Stimulated activated CD4-positive, alpha-beta T cell treated with anti-CD3 and anti-CD28 coated beads, Interleukin-12 subunit alpha, Interleukin-12 subunit beta, amount 100 ng/mL, for 24 hours (primary cell): Measurements from ENCODE around the gene KRTAP2-1.
"Not testable (repeated sequence)": the region's sequence is repeated elsewhere in the genome, so short reads cannot be mapped to it uniquely, and the experiment has no call there.

Experiments used
- DNase-seq, 2 experiments: peaks; one replicate each; pipeline ENCODE4 v3.0.0-alpha.2; 2020; ENCODE audit warnings: low read depth in 2 of 2

The KRTAP2-1 gene, protein sequence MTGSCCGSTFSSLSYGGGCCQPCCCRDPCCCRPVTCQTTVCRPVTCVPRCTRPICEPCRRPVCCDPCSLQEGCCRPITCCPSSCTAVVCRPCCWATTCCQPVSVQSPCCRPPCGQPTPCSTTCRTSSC

DNA sequence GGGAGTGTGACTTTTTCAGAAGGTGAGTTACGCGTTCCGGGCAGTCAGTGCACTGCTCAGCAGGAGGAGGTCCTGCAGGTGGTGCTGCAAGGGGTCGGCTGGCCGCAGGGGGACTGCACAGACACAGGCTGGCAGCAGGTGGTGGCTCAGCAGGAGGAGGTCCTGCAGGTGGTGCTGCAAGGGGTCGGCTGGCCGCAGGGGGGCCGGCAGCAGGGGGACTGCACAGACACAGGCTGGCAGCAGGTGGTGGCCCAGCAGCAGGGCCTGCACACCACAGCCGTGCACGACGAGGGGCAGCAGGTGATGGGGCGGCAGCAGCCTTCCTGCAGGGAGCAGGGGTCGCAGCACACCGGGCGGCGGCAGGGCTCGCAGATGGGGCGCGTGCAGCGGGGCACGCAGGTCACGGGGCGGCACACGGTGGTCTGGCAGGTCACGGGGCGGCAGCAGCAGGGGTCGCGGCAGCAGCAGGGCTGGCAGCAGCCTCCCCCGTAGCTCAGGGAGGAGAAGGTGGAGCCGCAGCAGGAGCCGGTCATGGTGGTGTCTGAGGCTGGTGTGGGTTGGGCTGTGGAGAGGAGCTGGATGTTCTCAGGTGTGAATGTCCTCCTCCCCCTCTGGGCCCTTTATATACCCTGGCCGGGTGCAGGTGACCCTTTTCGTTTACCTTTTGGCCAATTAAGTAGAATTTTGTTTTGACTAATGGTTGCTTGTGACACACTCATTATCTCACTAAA, at the start of gene KRTAP2-1:
Gene KRTAP2-1 (minus strand): TSS at position 582 of the 731 bp plus-strand sequence. CDS start 49 bp downstream, at position 533.
- DNase-seq, result not testable (repeated sequence)

DNA sequence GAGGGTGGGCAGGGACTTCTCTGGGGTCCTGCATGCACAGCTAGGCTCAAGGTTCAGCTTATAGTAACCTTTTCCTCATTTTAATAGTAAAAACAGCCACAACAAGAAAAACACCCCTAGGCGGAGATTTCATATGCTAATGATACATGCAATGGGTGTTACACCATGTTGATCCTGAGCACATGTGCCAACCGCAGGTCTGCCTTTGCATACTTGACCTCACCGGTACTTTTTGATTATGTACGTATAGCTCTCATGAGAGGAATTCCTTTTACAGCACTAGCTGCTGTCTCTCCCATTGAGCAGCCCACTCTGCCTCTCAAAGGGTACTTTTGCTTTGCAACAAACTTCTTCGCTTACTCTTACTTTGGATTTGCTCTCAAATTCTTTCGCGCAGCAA, 48.9 kb upstream of the KRTAP2-1 start:
- no peak for DNase-seq

DNA sequence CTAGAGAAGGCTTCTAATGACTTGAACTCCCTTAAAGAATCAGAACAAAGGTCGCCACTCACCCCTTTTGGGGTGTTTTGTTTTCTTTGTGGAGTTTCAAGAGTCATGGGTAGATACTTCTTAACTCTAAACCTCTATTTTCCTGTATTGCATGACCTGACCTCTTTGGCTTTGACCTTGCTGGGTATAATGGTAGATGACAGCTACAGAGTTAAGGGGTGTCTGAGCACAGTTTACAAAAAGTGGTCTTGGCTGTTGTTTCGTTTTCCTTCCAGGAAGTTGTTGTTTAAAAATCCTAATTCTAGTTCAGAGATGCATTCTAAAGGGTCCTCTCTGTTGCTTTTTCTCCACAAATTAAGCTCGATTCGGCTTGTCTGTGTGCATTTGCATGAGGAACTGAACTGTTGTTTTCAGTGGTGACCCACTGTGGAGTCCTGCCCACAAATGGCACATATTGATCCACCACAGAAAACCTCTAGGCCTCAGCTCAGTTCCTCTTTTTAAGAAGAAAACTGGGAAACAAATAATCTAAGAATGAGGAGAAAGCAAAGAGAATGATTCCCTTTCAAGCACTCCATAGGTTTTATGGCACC, 41.7 kb upstream of the KRTAP2-1 start:
- DNase-seq, result not testable (repeated sequence)

DNA sequence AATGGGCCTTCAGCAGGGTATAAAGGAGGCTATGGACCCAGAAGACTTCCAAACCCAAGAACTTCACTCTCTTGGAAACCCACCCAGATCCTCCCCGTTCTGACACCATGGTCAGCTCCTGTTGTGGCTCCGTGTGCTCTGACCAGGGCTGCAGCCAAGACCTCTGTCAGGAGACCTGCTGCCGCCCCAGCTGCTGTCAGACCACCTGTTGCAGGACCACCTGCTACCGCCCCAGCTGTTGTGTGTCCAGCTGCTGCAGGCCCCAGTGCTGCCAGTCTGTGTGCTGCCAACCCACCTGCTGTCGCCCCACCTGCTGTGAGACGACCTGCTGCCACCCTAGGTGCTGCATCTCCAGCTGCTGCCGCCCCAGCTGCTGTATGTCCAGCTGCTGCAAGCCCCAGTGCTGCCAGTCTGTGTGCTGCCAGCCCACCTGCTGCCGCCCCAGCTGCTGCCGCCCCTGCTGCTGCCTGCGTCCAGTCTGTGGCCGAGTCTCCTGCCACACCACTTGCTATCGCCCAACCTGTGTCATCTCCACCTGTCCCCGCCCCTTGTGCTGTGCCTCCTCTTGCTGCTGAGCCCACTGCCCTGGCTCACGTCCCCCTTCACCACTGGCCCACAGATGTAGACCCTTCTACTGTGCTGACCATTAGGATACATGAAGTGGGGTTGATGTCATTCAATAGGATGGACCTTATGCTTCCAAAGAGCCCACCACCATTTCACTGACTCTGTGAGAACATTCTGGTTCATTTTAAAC, 37.2 kb upstream of the KRTAP2-1 start, which contains the start of gene KRTAP4-7:
Gene KRTAP4-7 (plus strand): TSS at position 51 of the 757 bp plus-strand sequence. CDS start 57 bp downstream, at position 108.
- not testable (repeated sequence) for DNase-seq

DNA sequence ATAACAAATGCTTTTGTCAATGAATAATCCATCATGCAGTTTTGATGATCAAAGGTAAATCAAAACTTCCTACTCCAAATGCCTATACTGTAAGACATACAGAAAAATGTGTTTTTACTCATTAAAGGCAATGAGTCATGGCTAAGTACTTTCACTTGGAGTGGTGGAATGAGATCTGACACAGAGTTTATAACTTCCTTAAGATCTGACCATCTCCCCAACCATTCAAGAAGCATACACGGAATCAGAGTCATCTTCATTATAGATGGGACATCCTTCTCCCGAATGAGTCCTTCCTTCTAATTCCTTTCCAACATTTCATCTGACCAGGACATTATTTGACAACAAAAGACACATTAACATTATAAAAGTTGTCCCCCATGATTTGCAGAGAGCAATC, 36.3 kb upstream of the KRTAP2-1 start:
- DNase-seq, result not testable (repeated sequence)

DNA sequence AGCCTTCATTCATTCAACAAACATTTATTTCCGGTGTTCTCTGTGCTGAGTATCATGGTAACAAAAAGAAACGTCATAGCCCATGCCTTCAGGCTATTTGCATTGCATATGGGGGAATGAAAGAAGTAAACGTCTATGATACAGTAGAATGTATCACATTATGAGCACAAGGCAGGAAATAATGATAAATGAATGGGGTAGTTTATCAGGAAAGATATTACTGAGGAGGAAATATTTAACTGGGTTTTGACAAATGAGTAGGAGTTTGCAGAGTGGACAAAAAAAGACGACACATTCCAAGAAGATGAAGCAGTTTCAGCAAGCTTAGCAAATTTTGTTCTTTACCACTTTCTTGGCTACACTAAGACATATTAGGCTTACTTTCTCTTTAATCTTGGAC, 35.5 kb upstream of the KRTAP2-1 start:
- no peak for DNase-seq

DNA sequence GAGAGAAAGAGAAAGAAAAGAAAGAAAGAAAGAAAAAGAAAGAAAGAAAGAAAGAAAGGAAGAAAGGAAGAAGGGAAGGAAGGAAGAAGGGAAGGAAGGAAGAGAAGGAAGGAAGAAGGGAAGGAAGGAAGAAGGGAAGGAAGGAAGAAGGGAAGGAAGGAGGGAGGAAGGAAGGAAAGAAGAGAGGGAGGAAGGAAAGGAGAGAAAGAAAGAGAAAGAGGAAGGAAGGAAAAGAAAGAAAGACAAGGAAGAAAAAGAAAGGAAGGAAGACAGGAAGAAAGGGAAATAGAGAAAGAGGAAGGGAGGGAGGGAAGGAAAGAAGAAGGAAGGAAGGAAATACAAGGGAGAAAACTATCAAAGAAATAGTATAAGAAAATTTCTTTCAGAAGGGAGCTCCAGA, 29.7 kb upstream of the KRTAP2-1 start:
- DNase-seq, result no peak

DNA sequence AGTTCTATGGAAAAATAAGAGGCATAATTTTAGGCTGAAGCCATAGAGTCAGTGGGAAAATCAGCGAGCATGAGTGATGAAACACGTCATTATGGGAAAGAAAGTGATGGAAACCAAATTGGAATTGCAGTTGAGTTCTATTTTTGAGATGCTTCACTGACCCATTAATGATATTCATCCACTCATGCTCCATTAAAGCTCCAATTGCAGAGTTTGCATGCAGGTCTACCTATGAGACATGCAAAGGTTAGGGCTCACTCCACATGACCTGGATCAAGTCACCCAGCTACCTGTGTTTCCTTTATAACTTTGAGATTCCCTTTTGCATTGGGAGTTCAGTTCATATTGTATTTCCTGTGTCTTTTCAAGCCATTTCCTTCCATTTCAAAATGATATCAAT, 26.6 kb upstream of the KRTAP2-1 start:
- no peak for DNase-seq

DNA sequence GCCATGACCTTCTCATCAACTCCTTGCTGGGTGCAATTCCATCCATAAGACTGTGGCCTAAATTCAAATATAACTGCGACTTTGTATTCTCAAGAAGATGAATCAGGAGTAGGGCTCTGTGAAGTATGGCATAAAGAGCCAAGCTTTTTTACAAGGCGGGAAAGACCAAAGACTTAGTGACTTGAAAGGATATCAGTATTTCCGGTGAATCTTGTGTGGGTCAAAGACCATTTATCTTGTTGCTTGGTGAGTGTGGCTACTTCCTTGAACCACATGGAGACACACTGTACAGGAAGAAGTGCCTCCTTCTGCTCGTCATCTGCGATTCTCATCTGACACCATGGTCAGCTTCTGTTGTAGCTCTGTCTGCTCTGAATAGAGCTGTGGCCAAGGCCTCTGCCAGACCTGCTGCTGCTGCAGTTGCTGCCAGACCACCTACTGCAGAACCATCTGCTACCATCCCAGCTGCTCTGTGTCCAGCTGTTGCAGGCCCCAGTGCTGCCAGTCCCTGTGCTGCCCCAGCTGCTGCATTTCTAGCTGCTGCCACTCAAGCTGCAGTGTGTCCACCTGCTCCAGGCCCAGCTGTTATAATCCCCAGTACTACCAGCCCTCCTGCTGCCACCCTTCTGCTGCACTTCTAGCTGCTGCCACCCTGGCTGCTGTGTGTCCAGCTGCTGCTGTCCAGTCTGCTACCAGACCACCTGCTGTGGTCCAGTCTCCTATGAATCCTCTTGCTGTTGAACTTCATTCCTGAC, 24.7 kb upstream of the KRTAP2-1 start:
- no peak for DNase-seq

DNA sequence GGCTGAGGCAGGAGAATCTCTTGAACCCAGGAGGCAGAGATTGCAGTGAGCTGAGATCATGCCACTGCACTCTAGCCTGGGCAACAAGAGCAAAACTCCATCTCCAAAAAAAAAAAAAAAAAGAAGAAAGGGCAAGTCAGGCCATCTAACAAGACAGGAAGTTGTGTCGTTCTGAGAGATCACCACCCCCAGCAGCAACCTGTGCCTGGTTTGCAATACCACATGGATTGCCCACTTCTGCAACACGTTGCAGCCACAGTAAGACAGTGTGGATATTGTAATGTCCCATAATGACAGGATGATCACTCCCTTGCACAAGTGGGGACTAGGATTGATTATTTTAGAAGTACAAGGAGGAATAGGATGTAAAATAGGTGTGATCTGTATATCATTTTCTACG, 21.9 kb upstream of the KRTAP2-1 start:
- DNase-seq, result no peak

DNA sequence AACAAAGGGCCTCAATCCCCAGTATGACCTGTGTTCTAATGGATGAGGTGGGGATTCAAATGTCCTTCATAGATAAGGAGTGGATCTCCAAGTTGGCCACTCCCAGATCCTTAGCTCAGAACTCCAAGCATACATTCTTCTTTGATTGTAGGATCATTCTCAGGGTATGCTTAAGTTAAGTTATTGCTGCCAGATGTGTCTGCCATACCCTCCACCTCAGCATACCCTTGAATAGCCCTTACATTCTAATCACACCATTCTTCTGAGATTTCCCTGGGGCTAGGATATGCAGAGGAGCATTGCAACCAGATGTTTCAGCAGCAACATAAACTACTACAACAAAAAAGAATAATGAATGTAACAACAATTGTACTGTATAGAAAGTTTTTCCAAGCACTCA, 20.2 kb upstream of the KRTAP2-1 start:
- DNase-seq, result no peak

DNA sequence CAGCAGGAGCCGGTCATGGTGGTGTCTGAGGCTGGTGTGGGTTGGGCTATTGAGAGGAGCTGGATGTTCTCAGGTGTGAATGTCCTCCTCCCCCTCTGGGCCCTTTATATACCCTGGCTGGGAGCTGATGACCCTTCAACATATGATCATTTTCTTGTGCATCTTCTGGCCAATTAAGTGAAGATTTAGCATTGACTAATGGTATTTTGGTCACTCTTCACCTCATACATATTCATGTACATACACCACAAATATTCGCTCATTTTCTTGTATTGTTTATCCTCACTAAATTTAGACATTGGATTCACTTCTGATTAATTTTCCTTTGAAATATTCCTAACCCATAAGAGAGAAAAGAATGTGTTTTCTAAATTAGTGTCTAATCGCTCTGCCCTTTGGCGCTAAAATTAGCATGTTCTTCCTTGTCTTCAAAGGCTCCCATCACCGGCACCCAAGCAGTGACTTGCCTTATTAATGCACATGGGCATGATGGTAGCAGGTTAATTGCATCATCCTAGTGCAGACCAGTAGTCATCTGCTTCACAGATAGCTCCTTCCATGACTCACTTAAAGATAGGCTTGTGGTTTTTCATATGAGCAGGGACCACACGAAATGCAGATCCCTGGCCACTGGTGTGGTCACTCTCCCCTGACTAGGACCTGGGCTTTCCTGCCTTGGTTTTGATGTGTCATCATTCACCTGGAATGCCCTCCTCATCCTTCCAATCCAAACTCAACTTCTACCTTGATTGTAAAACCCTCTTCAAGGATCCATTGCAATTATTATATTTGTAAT, 18.9 kb upstream of the KRTAP2-1 start, which contains the start of gene KRTAP2-4:
Gene KRTAP2-4 (minus strand): TSS at position 51 of the 796 bp plus-strand sequence. CDS start 34 bp downstream, at position 17.
- no peak for DNase-seq

DNA sequence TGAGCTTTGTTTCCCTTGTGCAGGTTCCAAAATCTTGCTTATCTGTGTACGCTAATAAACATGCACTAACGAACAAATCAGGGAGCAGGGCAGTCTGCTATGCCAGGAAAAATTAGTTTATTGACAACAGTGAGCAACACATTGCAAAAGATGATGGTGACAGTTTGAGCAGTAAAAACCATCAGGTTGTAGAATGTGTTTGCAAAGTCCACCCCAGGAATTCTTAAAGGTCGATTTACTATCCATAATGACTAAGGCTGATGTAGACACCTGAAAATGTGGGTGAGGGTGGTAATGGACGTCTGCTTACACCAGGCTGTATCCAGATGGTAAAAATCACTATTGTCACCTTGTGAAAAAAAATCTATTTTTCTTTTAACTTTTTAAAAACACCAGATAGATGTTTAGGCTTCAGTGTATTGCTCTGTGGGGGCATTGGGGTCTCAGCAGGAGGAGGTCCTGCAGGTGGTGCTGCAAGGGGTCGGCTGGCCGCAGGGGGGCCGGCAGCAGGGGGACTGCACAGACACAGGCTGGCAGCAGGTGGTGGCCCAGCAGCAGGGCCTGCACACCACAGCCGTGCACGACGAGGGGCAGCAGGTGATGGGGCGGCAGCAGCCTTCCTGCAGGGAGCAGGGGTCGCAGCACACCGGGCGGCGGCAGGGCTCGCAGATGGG, 18.0 kb upstream of the KRTAP2-1 start:
- not testable (repeated sequence) for DNase-seq

DNA sequence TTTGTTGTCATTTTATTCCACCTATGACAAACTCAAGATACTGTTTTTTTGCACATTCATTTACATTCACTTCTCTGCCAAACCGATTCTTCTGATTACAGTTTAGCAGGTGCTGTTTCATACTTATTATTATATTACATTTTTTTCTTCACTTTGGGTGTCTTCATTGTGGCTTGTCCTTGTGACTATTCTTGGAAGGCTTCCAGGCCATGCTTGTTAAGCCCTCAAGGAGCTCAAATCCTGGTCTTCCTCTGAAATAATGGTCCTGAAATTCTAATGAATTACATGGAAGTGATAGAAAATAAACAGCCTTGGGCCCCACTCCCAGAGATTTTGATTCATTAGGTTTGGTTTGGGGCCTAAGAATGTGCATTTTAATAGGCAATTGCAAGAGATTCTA, 17.2 kb upstream of the KRTAP2-1 start:
- DNase-seq, result no peak

DNA sequence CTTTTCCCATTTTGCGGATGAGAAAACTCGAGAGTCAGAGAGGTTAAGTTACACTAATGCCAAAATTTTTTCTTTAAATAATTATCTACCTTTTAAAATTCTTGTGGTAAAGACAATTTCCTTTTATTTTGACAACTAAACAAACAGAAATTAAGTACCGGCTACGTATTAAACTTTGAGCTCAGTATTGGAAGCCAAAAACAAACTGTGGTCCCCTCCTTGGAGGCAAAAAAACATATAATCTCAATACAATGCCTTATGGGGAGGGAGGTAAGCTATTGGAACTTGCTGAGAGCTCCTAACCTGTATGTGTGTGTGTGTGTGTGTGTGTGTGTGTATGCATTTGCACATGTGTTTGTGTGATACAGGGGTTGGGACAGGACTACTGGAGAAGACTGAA, 16.3 kb upstream of the KRTAP2-1 start:
- no peak for DNase-seq

DNA sequence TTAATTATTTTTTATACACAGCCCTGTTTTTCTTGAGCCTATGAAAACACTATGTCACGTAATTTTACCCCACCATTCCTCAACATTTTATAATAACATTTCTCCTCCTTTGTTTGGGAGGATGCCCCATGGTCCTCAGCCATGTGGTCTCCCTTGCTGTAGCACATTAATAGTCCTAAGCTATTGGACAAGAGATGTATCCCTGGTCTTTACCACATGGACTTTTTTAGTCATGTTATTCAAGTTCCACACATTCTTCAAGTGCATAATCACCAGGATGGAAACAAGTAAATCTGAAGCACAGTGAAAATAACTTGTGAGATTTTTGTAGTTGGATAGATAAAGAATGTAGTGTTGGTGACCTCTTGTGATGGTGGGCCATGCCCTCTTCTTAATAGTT, 14.8 kb upstream of the KRTAP2-1 start:
- no peak for DNase-seq

DNA sequence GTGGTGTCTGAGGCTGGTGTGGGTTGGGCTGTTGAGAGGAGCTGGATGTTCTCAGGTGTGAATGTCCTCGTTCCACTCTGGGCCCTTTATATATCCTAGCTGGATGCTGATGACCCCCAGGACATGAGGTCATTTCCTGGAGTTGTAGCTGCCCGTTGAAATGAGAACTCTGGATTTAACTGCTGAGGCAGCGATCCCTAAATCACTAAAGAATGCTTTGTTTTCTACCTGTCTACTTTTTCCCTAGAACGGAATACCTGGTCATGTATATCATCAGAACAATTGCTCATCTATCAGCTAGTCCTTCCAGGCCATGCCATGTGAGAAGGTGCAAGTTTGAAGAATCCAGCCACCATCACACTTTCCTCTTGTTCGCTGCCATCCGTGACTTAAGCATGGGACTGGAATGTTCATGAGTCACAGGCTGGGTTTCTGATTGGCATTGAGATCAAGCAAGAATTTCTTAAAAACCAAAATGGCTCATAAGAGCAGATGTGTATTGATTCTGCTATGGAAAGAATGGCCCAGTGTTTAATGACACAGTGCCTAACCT, 13.0 kb upstream of the KRTAP2-1 start, which contains the start of gene KRTAP2-3:
Gene KRTAP2-3 (minus strand): TSS at position 63 of the 553 bp plus-strand sequence. CDS start 64 bp downstream, outside the sequence.
- DNase-seq, result no peak

DNA sequence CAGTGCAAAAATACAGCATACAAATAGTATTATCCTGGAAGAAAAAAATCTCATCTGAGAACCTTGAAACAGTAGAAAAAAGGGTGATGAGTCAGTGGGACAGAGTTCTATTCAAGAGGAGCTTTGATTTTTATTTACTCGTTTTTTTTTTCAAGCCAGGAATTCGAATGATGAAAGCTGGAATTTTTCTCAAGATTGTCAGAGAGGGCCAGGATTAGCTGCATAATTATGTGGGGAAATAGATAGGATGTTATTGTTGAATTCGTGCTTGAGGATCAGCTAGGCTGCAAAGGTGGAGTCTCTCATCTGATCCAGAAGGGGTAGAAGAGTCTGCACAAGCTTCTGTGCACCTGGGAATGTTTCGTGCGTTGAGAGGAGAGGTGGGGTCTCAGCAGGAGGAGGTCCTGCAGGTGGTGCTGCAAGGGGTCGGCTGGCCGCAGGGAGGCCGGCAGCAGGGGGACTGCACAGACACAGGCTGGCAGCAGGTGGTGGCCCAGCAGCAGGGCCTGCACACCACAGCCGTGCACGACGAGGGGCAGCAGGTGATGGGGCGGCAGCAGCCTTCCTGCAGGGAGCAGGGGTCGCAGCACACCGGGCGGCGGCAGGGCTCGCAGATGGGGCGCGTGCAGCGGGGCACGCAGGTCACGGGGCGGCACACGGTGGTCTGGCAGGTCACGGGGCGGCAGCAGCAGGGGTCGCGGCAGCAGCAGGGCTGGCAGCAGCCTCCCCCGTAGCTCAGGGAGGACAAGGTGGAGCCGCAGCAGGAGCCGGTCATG, 12.3 kb upstream of the KRTAP2-1 start:
- DNase-seq, result not testable (repeated sequence)

DNA sequence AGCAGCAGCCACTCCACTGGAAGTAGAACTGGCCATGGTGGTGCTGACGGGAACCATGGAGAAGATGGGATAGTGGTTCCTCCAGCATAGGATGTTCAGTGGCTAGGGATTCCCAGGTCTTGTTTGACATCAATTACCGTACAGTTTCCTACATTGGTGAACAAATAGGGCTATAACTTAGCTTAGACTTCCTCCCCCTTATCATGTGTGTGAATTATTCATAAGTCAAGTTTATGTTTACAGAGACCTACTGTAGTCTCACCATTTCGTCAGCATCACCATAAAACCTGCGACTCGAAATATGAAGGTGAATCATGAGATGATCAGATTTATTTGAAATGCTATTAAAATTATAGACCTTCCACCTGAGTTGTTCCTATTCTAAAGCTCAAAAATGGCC, 11.6 kb upstream of the KRTAP2-1 start:
- DNase-seq, result no peak
